Esophagus muscularis mucosa (tissue), 4 donors: ENCODE data around the gene CYB561A3. TPM values are rescaled to one million over a fixed set of nuclear protein-coding genes. Genes with fewer than 3 reads are reported as not detected.

Source experiments
- DNase-seq: peaks from one replicate; pipeline ENCODE4 v3.0.0-alpha.2; 2017; ENCODE audit errors: extremely low spot score
- H3K27ac ChIP-seq, 4 donors: fragments of 200-600 bp; sonication (generic); replicated peaks in 1 of 4; 1 replicate in 3 of 4; 2 replicates in 1 of 4; pipeline ENCODE4 v1.5.1; 2016 to 2019; ENCODE audit warnings: mild to moderate bottlenecking in 1 of 4
- H3K27me3 ChIP-seq, 4 donors: fragments of 200-600 bp; sonication (generic); one replicate each; pipeline versions ENCODE4 v1.5.1 to v1.6.0; 2016 to 2019
- H3K36me3 ChIP-seq, 4 donors: fragments of 200-600 bp; sonication (generic); one replicate each; pipeline ENCODE4 v1.5.1; 2016 to 2019
- H3K4me1 ChIP-seq, 4 donors: fragments of 200-600 bp; sonication (generic); one replicate each; pipeline ENCODE4 v1.5.1; 2016 to 2019
- H3K4me3 ChIP-seq, 4 donors: fragments of 200-600 bp; sonication (generic); 1 replicate in 2 of 4; 2 replicates in 2 of 4; pipeline ENCODE4 v1.5.1; 2016 to 2019; ENCODE audit warnings: mild to moderate bottlenecking in 4 of 4, moderate library complexity in 1 of 4
- H3K9me3 ChIP-seq, 4 donors: fragments of 200-600 bp; sonication (generic); 1 replicate in 3 of 4; 2 replicates in 1 of 4; pipeline ENCODE4 v1.5.1; 2016 to 2019
- CTCF ChIP-seq, 3 experiments: fragments of 200-600 bp in 2 of 3; fragments of 450-650 bp in 1 of 3; sonication (generic) in 2 of 3; IDR thresholded peaks; one replicate each; pipeline ENCODE4 v1.5.1; 2017 to 2019; ENCODE audit warnings: antibody characterized with exemption in 3 of 3, mild to moderate bottlenecking in 2 of 3, moderate library complexity in 1 of 3
- EP300 ChIP-seq: sonication (generic); formaldehyde crosslinking; IDR thresholded peaks from one replicate; pipeline ENCODE4 v1.6.1; 2017; ENCODE audit warnings: antibody characterized with exemption
- POLR2A ChIP-seq: fragments of 450-650 bp; IDR thresholded peaks from one replicate; pipeline ENCODE4 v1.6.1; 2017; ENCODE audit warnings: antibody characterized with exemption, moderate library complexity, mild to moderate bottlenecking, low read depth
- POLR2AphosphoS5 ChIP-seq, 2 donors: sonication (generic); formaldehyde crosslinking; IDR thresholded peaks; one replicate each; pipeline ENCODE4 v1.6.1; 2017; ENCODE audit warnings: antibody characterized with exemption in 2 of 2
- WGBS: methylation state at CpG from one replicate; pipeline ENCODE4 v1.1.5; 2018; 5-methylcytosine and 5-hydroxymethylcytosine counted together
- intact Hi-C: fragments of 100-400 bp; cut with DNase I; formaldehyde crosslinking; loops from one replicate; pipeline ENCODE4 v1.15.1; 2023
- total RNA-seq, 4 donors: library from RNA; depleted of rRNA; stranded (reverse); fragments of >200 nt; gene quantifications; one replicate each; pipeline versions ENCODE4 v1.1.0 to v1.2.1, GENCODE V29; 2016

CYB561A3 gene
- total RNA-seq, 4 donors from 2014 or later = 23.7 to 35.3 (median 31.6) TPM

GRCh38 chr11:61356706-61357105, 5.0 kb downstream of the CYB561A3 start:
- H3K27me3 ChIP-seq = no peaks in the 10 kb centered on the region
- intact Hi-C loops = no loop called here
- H3K9me3 ChIP-seq = no peaks in the 10 kb centered on the region
- DNase-seq = no peak
- peaks cover 29 to 49% (median 41%) of the 10 kb centered on the region in 4 donors for H3K36me3 ChIP-seq
- WGBS = no CpG with 5 or more reads among the region's 4 CpGs
- peaks cover 19 to 26% (median 23%) of the 10 kb centered on the region in 4 donors for H3K4me1 ChIP-seq
- H3K27ac ChIP-seq = no peak overlapping the region
- TF ChIP-seq CTCF (IDR thresholded peaks at IDR 0.05) (no peak), POLR2A (no peak), EP300 (no peak), POLR2AphosphoS5 (IDR thresholded peaks at IDR 0.05) (no peak)
- H3K4me3 ChIP-seq = no peak overlapping the region

DNA sequence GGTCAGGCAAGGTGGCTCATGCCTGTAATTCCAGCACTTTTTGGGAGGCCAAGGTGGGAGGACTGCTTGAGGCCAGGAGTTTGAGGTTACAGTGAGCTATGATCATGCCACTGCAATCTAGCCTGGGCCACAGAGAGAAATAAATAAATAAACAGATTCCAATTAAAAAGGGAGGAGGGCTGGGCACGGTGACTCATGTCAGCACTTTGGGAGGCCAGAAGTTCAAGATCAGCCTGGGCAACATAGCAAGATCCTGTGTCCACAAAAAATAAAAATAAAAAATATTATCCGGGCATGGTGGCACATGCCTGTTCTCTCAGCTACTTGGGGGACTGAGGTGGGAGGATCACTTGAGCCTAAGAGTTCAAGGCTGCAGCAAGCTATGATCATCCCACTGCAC, 7.5 kb downstream of the CYB561A3 start:
- Histone ChIP-seq H3K9me3 (no peaks in the 10 kb centered on the region), H3K27ac (no peak overlapping the region), H3K4me3 (no peak overlapping the region), H3K27me3 (no peaks in the 10 kb centered on the region), H3K4me1 (peaks cover 0 to 10% (median 1%) of the 10 kb centered on the region in 4 donors), H3K36me3 (peaks cover 47 to 74% (median 64%) of the 10 kb centered on the region in 4 donors)
- 84% methylated on average over 2 of the region's 2 CpGs for WGBS
- DNase-seq = no peak
- TF ChIP-seq EP300 (no peak), POLR2A (no peak), CTCF (IDR thresholded peaks at IDR 0.05) (no peak)
- intact Hi-C loops = no loop called here

- intact Hi-C loops = no loop called here
- Histone ChIP-seq H3K36me3 (peaks cover 47 to 82% (median 72%) of the 10 kb centered on the region in 4 donors), H3K27ac (no peak overlapping the region), H3K4me1 (peaks cover 0 to 10% (median 0%) of the 10 kb centered on the region in 4 donors), H3K9me3 (no peaks in the 10 kb centered on the region), H3K27me3 (no peaks in the 10 kb centered on the region), H3K4me3 (no peak overlapping the region)
- no peak for DNase-seq
- 92% methylated on average over 9 of the region's 15 CpGs for WGBS
- TF ChIP-seq EP300 = no peak
- no peak for TF ChIP-seq POLR2AphosphoS5 (IDR thresholded peaks at IDR 0.05)
- no peak for TF ChIP-seq CTCF (IDR thresholded peaks at IDR 0.05)
- no peak for TF ChIP-seq POLR2A
Measured at GRCh38 chr11:61353131-61354067, 8.3 kb downstream of the CYB561A3 start.

DNA sequence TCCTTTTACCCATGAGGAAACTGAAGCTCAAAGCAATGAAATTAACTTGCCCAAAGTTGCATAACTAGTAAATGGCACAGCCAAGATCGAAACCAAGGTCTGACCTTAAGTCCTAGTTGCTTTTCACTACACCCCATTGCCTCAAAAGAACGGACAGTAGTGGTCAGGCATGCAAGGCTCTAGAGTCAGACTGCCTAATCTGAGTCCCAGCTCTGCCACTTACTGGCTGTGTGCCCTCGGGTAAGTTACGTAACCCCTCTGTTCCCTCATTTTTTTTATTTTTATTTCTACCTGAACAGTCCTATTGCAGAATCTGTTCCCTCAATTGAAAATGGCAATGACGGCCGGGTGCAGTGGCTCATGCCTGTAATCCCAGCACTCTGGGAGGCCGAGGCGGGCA, 9.6 kb downstream of the CYB561A3 start:
- peaks cover 47 to 94% (median 78%) of the 10 kb centered on the region in 4 donors for H3K36me3 ChIP-seq
- no peak overlapping the region for H3K4me3 ChIP-seq
- no peak overlapping the region for H3K27ac ChIP-seq
- no peaks in the 10 kb centered on the region for H3K9me3 ChIP-seq
- WGBS = 80% methylated on average over 8 of the region's 8 CpGs
- peaks cover 0 to 10% (median 0%) of the 10 kb centered on the region in 4 donors for H3K4me1 ChIP-seq
- intact Hi-C loops = no loop called here
- H3K27me3 ChIP-seq = no peaks in the 10 kb centered on the region
- DNase-seq = no peak
- no peak for TF ChIP-seq POLR2A
- TF ChIP-seq EP300 = no peak
- no peak for TF ChIP-seq CTCF (IDR thresholded peaks at IDR 0.05)
- no peak for TF ChIP-seq POLR2AphosphoS5 (IDR thresholded peaks at IDR 0.05)
